ENCODE measurements around the gene MED13L.

DNA sequence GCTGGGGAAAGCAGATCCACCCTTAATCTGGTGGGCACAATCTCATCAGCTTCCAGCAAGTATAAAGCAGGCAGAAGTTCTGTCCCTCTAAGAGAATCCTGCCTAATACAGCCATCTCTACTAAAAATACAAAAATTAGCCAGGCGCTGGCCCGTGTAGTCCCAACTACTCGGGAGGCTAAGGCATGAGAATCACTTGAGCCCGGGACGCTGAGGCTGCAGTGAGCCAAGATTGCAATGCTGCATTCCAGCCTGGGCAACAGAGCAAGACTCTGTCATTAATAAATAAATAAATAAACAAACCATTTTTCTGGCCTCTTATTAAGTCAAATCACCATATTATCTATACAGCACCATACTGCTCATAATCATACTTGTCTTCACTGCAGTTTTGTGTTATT lies 111.2 kb downstream of the MED13L start:
- no peak for TF ChIP-seq CTCF (IDR thresholded peaks at IDR 0.05; ENCODE audit: insufficient read depth, low read length, poor library complexity, severe bottlenecking)
- no peak for TF ChIP-seq EZH2phosphoT487 (conservative IDR thresholded peaks at IDR 0.05; ENCODE audit: low read length)

Data from SU-DHL-6 (cell line).